Fibroblast of villous mesenchyme (primary cell): ENCODE measurements around the gene SETMAR. TPM values are rescaled to one million over a fixed set of nuclear protein-coding genes. Genes with fewer than 3 reads are reported as not detected.

Experiments used
- DNase-seq: peaks from one replicate; pipeline ENCODE4 v3.0.0-alpha.2; 2010; ENCODE audit warnings: low read depth
- H3K4me3 ChIP-seq: 2 replicates; pipeline ENCODE4 v1.5.1; 2011; ENCODE audit warnings: low read depth, mild to moderate bottlenecking, low read length
- CTCF ChIP-seq: IDR thresholded peaks from 2 replicates; pipeline ENCODE4 v1.5.1; 2012; ENCODE audit warnings: low read depth, mild to moderate bottlenecking, low read length; ENCODE audit not compliant: insufficient read depth
- total RNA-seq: library from RNA; depleted of rRNA; stranded (reverse); fragments of >200 nt; gene quantifications from 2 replicates; pipeline ENCODE4 v1.2.3, GENCODE V29; 2012

Gene SETMAR
- total RNA-seq, 1 donor, result 9.1 TPM

GRCh38 chr3:4356546-4357410 lies 53.6 kb downstream of the SETMAR start:
- no peak overlapping the region for H3K4me3 ChIP-seq
- no peak for TF ChIP-seq CTCF
- no peak for DNase-seq

- peak; percentile 50 for DNase-seq
- no peak for TF ChIP-seq CTCF
- no peak overlapping the region for H3K4me3 ChIP-seq
Observed at GRCh38 chr3:4358273-4358672, 55.1 kb downstream of the SETMAR start.

- no peak overlapping the region for H3K4me3 ChIP-seq
- no peak for TF ChIP-seq CTCF
- DNase-seq, result peak; percentile 53
Observed at GRCh38 chr3:4359805-4360502, 56.8 kb downstream of the SETMAR start.

GRCh38 chr3:4360817-4361216 lies 57.6 kb downstream of the SETMAR start:
- TF ChIP-seq CTCF, result no peak
- H3K4me3 ChIP-seq, result no peak overlapping the region
- DNase-seq, result no peak

GRCh38 chr3:4362523-4362922 lies 59.4 kb downstream of the SETMAR start:
- no peak overlapping the region for H3K4me3 ChIP-seq
- DNase-seq, result no peak
- TF ChIP-seq CTCF, result no peak

Other genes with a start within 250 kb of the SETMAR start
- gene SUMF1, start 163.9 kb downstream of the SETMAR start, total RNA-seq, result 41.9 and 47.4 TPM in 2 replicates
- gene ITPR1, start 190.0 kb downstream of the SETMAR start, total RNA-seq, result 13.9 and 16.4 TPM in 2 replicates